HG03378 (cell line): Measurements from ENCODE around the gene SHISA5.
"Not testable (repeated sequence)": the region's sequence is repeated elsewhere in the genome, so short reads cannot be mapped to it uniquely, and the experiment has no call there.

Source experiments
- ATAC-seq: cut with Tn5 transposase; IDR thresholded peaks from one replicate; pipeline ENCODE4 v1.9.1; 2021; ENCODE audit warnings: mild to moderate bottlenecking, moderate library complexity; ENCODE audit not compliant: unreplicated experiment

SHISA5 gene, protein sequence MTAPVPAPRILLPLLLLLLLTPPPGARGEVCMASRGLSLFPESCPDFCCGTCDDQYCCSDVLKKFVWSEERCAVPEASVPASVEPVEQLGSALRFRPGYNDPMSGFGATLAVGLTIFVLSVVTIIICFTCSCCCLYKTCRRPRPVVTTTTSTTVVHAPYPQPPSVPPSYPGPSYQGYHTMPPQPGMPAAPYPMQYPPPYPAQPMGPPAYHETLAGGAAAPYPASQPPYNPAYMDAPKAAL

GRCh38 chr3:48504051-48504946 is at the start of gene SHISA5:
SHISA5 (minus strand) TSS chr3:48504174; CDS start chr3:48504094, 80 bp downstream.
- ATAC-seq: no peak

DNA sequence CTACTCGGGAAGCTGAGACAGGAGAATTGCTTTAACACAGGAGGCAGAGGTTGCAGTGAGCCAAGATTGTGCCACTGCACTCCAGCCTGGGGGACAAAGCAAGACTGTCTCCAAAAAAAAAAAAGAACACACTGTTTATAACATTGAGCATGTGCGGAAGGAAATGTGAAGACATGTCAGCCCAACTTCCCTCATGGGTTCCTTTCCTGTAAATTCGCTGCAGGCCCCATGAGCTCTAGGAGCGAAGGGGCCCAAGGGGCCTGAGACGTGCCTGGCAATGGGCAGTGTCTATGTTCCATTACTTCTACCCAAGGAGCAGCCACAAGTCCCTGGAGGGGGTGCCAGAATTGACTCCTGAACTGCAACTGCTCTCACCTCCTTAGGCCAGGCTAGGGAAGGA is 49.4 kb upstream of the SHISA5 start:
- no peak for ATAC-seq

DNA sequence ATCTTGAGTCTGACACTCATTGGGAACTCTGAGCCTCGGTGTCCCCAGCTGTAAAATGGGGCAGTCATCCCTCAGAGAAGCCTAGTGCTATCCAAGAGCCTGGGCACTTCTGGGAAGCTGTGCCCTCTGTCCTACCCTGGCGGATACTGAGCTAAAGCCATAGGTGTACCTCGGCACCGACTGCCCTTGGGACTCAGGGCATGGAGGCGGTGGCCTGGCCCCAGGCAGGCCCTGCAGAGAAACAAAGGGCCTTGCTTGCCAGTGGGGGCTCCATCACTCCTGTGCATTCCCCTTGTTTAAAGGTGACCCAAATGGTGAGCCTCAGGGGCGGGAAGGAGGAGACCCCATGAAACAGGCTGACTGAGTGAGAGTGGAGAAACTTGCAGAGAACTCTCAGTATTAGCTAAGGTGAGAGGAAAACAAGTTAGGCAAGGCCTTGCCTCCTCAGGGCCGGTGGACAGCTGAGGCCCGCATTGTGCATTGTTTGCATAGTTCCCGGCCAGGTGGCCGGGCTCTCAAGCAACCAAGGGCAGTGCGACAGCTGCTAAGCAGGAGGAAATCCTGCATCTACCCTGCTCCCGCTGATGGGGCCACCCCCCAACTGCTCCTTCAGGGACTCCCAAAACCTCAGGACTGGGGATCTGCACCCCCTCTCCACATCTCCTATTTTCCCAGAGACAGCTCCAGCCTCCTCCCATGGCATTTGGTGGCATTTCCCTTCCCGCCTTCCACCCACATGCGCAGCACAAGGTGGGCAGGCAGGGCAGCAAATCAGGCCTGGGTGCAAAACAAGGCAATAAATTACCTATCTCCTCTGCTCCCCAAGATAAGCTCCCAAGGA is 48.4 kb upstream of the SHISA5 start:
- ATAC-seq: no peak

DNA sequence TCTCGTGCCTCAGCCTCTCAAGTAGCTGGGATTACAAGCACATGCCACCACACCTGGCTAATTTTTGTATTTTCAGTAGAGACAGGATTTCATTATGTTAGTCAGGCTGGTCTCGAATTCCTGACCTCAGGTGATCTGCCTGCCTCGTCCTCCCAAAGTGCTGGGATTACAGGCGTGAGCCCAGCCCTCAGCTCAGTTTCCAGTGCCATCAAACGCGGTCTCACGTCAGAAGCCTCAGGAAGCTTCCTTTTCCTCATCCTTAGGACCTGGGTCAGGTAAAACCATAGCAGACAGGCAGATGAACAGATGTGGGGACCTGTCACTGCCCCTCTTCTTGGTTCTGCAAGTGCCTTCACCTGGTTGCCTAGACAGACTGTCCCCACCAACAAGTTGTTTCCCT is 47.7 kb upstream of the SHISA5 start:
- ATAC-seq: not testable (repeated sequence)

DNA sequence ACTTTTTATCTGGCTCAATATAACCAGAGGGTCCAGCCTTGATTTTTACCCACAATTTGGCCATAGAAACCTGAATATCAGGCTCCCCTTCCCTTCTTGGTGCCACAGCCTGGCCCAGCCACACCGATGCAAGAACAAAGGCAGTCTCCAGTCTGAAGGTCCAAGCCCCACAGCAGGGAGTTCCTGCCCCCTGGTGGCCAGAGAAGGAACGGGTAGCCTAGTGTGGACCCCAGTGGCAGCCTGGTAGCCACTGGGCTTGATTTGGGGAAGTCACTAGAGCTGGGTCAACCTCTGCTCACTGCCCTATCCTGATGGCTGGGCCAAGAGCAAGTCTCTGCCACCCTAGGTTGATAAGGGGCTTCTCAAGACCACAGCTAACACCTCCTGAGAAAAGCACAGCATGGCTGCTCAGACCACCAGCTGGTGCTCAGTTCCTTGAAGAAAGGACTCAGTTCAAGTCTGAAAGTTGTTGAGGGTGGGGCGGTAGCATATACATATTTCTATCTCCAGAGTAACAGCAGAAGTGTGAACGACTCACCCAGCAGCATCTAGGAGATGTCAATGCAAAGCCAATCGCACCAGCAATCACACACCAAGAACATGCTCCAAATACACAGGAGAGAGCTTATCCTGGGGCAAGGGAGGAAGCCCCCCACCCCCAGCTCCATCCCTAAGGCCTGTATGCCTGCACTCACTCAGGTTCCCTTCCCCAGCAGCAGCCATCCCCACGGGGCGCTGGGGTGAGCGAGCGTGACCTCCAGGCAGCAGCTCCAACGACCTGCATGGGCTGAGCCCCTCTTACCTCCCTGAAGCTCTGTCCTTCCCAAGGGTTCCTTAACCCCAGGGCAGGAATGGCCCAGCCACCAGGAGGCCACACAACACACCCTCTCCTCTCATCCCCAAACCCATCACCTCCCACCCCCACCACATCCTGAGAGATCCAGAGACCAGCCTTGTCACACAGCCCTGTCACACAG is 45.0 kb upstream of the SHISA5 start:
- no peak for ATAC-seq

GRCh38 chr3:48548126-48548525 is 44.2 kb upstream of the SHISA5 start:
- no peak for ATAC-seq

DNA sequence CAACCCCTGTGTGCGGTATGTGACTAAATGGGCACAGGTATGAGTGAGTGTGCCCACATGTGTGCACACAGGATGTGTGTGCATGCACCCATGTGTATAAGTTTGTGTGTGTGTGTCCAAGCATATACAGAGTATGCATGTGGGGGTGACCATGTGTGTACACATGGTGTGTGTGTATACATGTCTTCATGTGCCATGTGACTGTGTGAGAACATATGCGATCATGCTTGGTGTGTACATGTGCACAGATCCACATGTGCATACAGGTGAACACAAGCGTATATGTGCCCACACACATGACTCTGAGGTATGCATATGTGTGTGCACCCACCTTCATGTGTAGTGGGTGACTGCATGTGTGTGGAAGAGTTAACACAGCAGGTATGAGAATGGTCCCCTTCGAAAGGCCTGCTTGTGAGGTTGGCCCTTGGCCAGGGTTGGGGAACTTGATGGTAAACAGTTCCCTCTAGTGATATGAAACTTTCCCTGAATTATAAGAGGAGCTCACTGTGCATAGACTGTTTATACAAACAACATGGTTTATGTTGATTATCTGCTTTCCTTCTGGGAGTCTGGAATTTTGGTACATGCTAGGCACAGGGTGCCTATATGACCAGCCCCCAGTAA is 42.3 kb upstream of the SHISA5 start:
- no peak for ATAC-seq

DNA sequence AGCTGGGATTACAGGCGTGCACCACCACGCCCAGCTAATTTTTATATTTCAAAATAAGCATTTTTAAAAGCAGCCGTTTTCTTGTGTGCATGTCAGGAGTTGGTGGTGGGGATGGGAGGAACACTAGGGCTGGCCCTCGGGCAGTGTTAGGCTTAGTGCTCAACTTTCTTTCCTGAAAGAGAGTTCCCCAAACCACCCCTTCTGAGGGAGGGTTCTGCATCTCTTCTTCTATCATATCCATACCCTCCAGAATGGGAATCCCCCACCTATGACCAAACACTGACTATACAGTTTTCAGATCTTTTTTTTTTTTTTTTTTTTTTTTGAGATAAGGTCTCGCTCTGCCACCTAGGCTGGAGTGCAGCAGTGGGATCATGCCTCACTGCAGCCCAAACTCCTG is 40.2 kb upstream of the SHISA5 start:
- ATAC-seq: no peak

GRCh38 chr3:48543271-48543866 is 39.4 kb upstream of the SHISA5 start:
- ATAC-seq: no peak

DNA sequence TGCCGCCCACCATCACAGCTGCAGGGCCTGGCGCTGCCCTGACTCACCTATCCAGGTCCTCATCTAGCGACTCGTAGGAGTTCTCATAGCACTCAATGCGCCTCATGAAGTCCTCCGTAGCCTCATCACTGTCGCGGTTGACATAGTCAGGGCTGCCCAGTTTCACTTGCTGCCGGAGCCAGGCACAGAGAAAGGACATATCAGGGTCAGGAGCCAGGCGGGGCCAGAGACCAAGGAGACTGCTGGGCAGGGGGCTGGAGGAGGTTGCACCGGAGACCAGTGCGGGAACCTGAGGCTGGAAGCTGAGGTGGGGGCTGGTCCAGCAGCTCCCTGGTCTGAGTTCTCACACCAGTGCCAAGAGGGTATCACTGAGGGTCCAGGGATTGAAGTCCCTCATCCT is 34.5 kb upstream of the SHISA5 start:
- no peak for ATAC-seq

- no peak for ATAC-seq
These were observed 32.8 kb upstream of the SHISA5 start for GRCh38 chr3:48536785-48537184.

DNA sequence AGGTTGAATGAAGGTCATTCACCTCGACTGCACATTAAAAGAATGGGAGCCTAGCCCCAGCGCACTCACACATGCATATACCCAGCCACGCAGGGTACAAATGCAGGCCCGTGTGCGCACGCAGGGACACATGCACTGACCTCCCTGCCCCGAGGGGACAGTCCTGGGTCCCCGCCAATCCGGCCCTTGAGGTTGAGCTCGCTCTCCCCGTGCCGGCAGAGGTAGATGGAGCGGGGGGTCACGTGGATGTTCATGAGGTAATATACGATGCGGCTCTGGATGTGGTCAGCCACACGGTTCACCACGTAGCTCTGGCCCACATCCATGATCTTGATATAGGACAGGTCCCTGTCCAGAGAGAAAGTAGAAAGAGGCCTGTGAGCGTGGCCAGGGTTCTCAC is 32.1 kb upstream of the SHISA5 start:
- ATAC-seq: no peak

GRCh38 chr3:48535578-48535977 is 31.6 kb upstream of the SHISA5 start:
- ATAC-seq: no peak

DNA sequence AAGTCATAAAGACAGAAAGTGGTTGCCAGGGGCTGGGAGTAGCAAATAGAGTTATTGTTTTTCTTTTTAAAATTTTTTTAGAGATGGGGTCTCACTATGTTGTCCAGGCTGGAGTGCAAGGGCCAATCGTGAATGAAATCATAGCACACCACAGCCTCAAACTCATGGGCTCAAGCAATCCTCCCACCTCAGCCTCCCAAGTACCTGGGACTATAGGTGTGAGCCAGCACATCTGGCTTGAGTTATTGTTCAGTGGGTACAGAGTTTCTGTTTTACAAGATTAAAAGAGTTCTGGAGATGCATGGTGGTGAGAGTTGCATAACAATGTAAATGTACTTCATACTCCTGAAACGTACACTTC is 29.0 kb upstream of the SHISA5 start:
- no peak for ATAC-seq

GRCh38 chr3:48532271-48532976 is 28.4 kb upstream of the SHISA5 start:
- ATAC-seq: no peak

DNA sequence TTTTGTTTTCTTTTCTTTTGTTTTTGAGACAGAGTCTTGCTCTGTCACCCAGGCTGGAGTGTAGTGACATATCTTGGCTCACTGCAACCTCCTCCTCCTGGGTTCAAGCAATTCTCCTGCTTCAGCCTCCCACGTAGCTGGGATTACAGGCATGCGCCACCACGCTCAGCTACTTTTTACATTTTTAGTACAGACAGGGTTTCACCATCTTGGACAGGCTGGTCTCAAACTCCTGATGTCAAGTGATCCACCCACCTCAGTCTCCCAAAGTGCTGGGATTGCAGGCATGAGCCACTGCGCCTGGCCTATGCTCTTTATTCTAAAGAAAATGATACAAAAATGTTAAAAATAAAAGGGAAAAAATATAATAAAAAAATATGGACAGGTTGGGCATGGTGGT is 26.7 kb upstream of the SHISA5 start:
- ATAC-seq: not testable (repeated sequence)

GRCh38 chr3:48528754-48529153 is 24.8 kb upstream of the SHISA5 start:
- ATAC-seq: no peak

- ATAC-seq: no peak
These were observed 24.1 kb upstream of the SHISA5 start for GRCh38 chr3:48528048-48528447.

- ATAC-seq: no peak
These were observed 21.0 kb upstream of the SHISA5 start for GRCh38 chr3:48524970-48525369.
